Placental pericyte (primary cell): ENCODE results near the gene ANKRD34C. TPM values are rescaled to one million over a fixed set of nuclear protein-coding genes. Genes with fewer than 3 reads are reported as not detected.

Source experiments
- total RNA-seq: library from RNA; depleted of rRNA; stranded (reverse); fragments of >200 nt; gene quantifications from 2 replicates; pipeline ENCODE4 v1.2.3, GENCODE V29; 2012

ANKRD34C gene
- total RNA-seq, result not detected in 2 replicates

GRCh38 chr15:79282371-79283251 lies at the start of gene ANKRD34C:
ANKRD34C (plus strand) TSS chr15:79282722; CDS start chr15:79293285, 10,563 bp downstream.

GRCh38 chr15:79310985-79311900 lies 28.7 kb downstream of the ANKRD34C start, which contains the start of gene TMED3:
TMED3 (plus strand) TSS chr15:79311112; CDS start chr15:79311250, 138 bp downstream.

Other genes with a start within 250 kb of the ANKRD34C start
- 0.22 and 0.43 TPM in 2 replicates for gene RASGRF1, start 191.9 kb upstream of the ANKRD34C start, total RNA-seq
- 62.6 and 114 TPM in 2 replicates for gene TMED3, start 28.4 kb downstream of the ANKRD34C start, total RNA-seq
- gene MINAR1, start 149.6 kb downstream of the ANKRD34C start, total RNA-seq, result 0.66 and 2.4 TPM in 2 replicates